Kidney (tissue), 14 donors: ENCODE data around the gene CCT8L2. TPM values are rescaled to one million over a fixed set of nuclear protein-coding genes. Genes with fewer than 3 reads are reported as not detected.
"Not testable (repeated sequence)": the region's sequence is repeated elsewhere in the genome, so short reads cannot be mapped to it uniquely, and the experiment has no call there.

ENCODE experiments used
- DNase-seq, 5 donors: peaks; one replicate each; pipeline ENCODE4 v3.0.0-alpha.2; 2013 to 2020
- FAIRE-seq: peaks from 2 replicates; lab custom pipeline; 2012; peaks lifted over from hg19 to GRCh38; lab: Jason Lieb, UNC
- H3K27ac ChIP-seq, 2 donors: one replicate each; pipeline ENCODE4 v1.7.0; 2013; ENCODE audit warnings: low read depth in 2 of 2, low read length in 2 of 2, inconsistent platforms in 1 of 2
- H3K27me3 ChIP-seq: one replicate; pipeline ENCODE4 v1.7.1; 2013; ENCODE audit warnings: low read length, inconsistent platforms; ENCODE audit not compliant: control insufficient read depth, insufficient read depth
- H3K36me3 ChIP-seq, 3 donors: one replicate each; pipeline versions ENCODE4 v1.7.0 to v1.7.1; 2013; ENCODE audit warnings: low read length in 3 of 3, control low read depth in 1 of 3, inconsistent platforms in 1 of 3; ENCODE audit not compliant: insufficient read depth in 3 of 3, control insufficient read depth in 2 of 3
- H3K4me1 ChIP-seq, 3 donors: one replicate each; pipeline versions ENCODE4 v1.7.0 to v1.7.1; 2013; ENCODE audit warnings: low read length in 3 of 3, inconsistent platforms in 1 of 3, low read depth in 1 of 3; ENCODE audit not compliant: control insufficient read depth in 2 of 3, insufficient read depth in 2 of 3
- H3K4me3 ChIP-seq, 3 donors: one replicate each; pipeline versions ENCODE4 v1.7.0 to v1.8.1; 2013; ENCODE audit warnings: low read length in 3 of 3, control low read depth in 1 of 3, inconsistent platforms in 1 of 3
- H3K9ac ChIP-seq, 3 donors: one replicate each; pipeline versions ENCODE4 v1.7.0 to v1.7.1; 2013; ENCODE audit warnings: low read length in 3 of 3, control low read depth in 1 of 3, inconsistent platforms in 1 of 3
- H3K9me3 ChIP-seq, 3 donors: one replicate each; pipeline versions ENCODE4 v1.7.0 to v1.7.1; 2013; ENCODE audit warnings: low read length in 3 of 3, control low read depth in 1 of 3, inconsistent platforms in 1 of 3; ENCODE audit not compliant: control insufficient read depth in 2 of 3, insufficient read depth in 1 of 3
- CTCF ChIP-seq: IDR thresholded peaks from 3 replicates; pipeline ENCODE4 v1.5.1; 2012; ENCODE audit warnings: mild to moderate bottlenecking, moderate library complexity, borderline replicate concordance; ENCODE audit not compliant: insufficient read depth; ENCODE audit errors: extremely low read depth
- intact Hi-C: fragments of 100-400 bp; cut with DNase I; formaldehyde crosslinking; loops from one replicate; pipeline ENCODE4 v1.11.1; 2022
- polyA plus RNA-seq: library from polyadenylated mRNA; stranded (reverse); fragments of 350-450 nt; fragmentation: Illumina TruSeq; extraction: RNeasy Lipid Tissue Mini Kit (QIAGEN cat#74804); gene quantifications from one replicate; pipeline ENCODE4 v1.2.3, GENCODE V29; 2014; ENCODE audit warnings: low read depth, low replicate concordance; ENCODE audit not compliant: insufficient read depth
- total RNA-seq: library from RNA; stranded (reverse); fragmentation: NEBNext Ultra II Directional; extraction: Animal tissue kit (Norgen Biotek cat#: 25700); gene quantifications from one replicate; pipeline ENCODE4 v1.2.1, GENCODE V29; 2021
- donor health status: control.
- donor health status: control.
- donor health status: control.
- donor health status: control.
- donor health status: control.
- donor health status: DM: yes; HTN: yes; CAD: no.
- donor health status: Normal renal cell carcinoma (clear cell type).

The CCT8L2 gene
- total and polyA plus RNA-seq, 2 donors from 2014 or later, result not detected

- DNase-seq, H3K4me1 ChIP-seq, FAIRE-seq, H3K9me3 ChIP-seq, H3K4me3 ChIP-seq, H3K36me3 ChIP-seq, intact Hi-C loops, H3K9ac ChIP-seq, H3K27ac ChIP-seq, H3K27me3 ChIP-seq: not testable (repeated sequence)
These were observed 2.6 kb upstream of the CCT8L2 start for GRCh38 chr22:16595251-16595650.

GRCh38 chr22:16594026-16594425 is 1.4 kb upstream of the CCT8L2 start:
- FAIRE-seq, result no peak
- intact Hi-C loops, result no loop called here
- H3K27ac ChIP-seq, result no peak overlapping the region

GRCh38 chr22:16592231-16592630 is 379 bp downstream of the CCT8L2 start:
- not testable (repeated sequence) for H3K4me1 ChIP-seq

More at GRCh38 chr22:16594026-16594425, 1.4 kb upstream of the CCT8L2 start:
- Histone ChIP-seq H3K36me3 (no peaks in the 10 kb centered on the region), H3K9me3 (no peaks in the 10 kb centered on the region), H3K9ac (no peak overlapping the region), H3K27me3 (no peaks in the 10 kb centered on the region), H3K4me1 (no peaks in the 10 kb centered on the region), H3K4me3 (no peak overlapping the region)
- no peak for TF ChIP-seq CTCF
- no peak for DNase-seq

GRCh38 chr22:16591136-16591535 is 1.5 kb downstream of the CCT8L2 start:
- H3K9ac ChIP-seq, H3K36me3 ChIP-seq, H3K9me3 ChIP-seq, H3K4me3 ChIP-seq, H3K4me1 ChIP-seq, DNase-seq, intact Hi-C loops, H3K27me3 ChIP-seq, H3K27ac ChIP-seq, FAIRE-seq: not testable (repeated sequence)

More at GRCh38 chr22:16592231-16592630, 379 bp downstream of the CCT8L2 start:
- H3K27me3 ChIP-seq, DNase-seq, FAIRE-seq, H3K36me3 ChIP-seq, H3K27ac ChIP-seq, H3K4me3 ChIP-seq, intact Hi-C loops, H3K9ac ChIP-seq, H3K9me3 ChIP-seq: not testable (repeated sequence)

GRCh38 chr22:16586991-16587390 is 5.6 kb downstream of the CCT8L2 start:
- no peak overlapping the region for H3K4me3 ChIP-seq
- DNase-seq (no peak), FAIRE-seq (no peak)
- no peaks in the 10 kb centered on the region for H3K27me3 ChIP-seq
- no peaks in the 10 kb centered on the region for H3K9me3 ChIP-seq
- no peaks in the 10 kb centered on the region for H3K36me3 ChIP-seq
- intact Hi-C loops, result no loop called here
- no peak overlapping the region for H3K27ac ChIP-seq
- no peaks in the 10 kb centered on the region for H3K4me1 ChIP-seq
- no peak for TF ChIP-seq CTCF
- H3K9ac ChIP-seq, result no peak overlapping the region
